Parietal lobe (tissue), 2 donors: ENCODE measurements around the gene C1QTNF12. TPM values are rescaled to one million over a fixed set of nuclear protein-coding genes. Genes with fewer than 3 reads are reported as not detected.

Experiments used
- small RNA-seq: library from RNA; depleted of rRNA; stranded (forward); fragments of <200 nt; gene quantifications from one replicate; pipeline ENCODE3, GENCODE V24; 2014; ENCODE audit warnings: low replicate concordance
- total RNA-seq: library from RNA; depleted of rRNA; stranded (reverse); fragments of >200 nt; gene quantifications from one replicate; pipeline ENCODE4 v1.2.3, GENCODE V29; 2014

The C1QTNF12 gene
- not detected for total RNA-seq

DNA sequence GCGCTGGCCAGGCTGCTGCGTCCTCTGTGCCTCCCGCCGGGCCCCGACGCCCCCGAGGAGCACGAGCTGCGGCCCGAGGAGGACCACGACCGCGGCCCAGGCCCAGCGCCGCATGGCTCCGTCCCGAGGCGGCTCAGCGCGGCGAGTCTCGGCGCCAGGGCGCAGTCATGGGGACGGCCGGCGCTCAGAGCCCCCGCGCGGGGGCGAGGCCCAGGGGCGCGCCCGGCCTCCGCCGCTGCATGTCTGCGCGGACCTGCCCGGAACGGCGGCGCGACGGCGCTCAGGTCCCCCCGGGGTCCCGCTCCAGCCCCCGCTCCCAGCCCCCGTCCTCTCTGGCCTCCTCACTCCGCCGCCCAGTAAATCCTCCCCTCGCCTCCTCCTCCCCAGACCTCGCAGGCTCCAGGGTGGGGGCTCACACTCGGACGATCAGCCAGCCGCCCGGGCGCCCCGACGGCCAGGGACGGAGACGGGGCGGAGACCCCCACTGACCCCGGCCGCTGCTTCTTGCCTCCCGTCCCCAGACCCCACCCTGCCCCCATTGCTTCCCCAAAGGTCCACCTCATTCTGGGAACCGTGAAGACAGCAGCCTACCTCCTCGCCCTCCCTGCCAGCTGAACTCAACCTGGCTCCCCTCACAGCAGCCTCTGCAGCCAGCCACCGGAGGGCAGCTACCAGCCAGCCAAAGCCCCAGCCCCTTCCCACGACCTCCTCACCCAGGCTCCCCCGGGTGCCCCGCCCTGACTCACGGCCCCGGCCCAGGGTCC, at the start of gene C1QTNF12:
TSS of gene C1QTNF12 (minus strand) at position 146 of the 764 bp plus-strand sequence. CDS start at position 114, 32 bp downstream.

DNA sequence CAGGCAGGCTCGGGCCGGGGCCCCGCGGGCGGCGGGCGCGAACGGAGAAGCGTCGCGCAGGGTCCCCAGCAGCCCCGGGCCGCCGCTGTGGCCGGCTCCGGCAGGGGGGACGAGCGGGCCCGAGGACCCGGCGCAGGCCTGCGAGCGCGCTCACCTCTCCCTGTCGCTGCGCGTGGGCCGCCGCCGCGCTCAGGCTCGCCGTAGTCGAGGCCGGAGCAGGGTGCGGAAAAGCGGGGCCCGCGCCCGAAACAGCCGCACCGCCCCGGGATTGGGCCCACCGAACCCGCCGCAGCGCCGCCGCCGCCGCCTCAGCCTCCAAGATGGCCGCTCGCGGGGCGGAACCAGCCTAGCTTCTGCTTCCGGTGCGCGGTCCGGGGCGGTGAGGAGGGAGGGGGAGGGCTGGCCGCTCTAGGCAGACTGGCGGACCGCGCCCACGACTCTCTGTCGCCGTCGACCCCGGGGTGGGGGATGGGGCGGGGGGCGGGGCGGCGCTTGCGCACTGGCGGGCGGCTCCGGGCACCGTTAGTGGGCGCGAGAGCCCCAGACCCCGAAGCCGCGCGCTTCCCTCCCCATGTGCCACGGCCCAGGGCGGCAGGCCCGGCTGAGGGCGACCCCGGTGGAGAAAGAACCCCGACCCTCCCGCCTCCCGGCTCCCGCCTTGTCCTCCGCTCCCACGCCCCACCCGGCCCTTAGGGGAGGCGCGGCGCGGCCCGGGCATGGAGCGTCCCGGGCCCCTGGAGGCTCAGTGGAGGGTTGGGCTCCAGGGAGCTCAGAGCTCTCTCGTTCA, 27.2 kb upstream of the C1QTNF12 start, which contains the start of gene UBE2J2:
TSS of gene UBE2J2 (minus strand) at position 343 of the 787 bp plus-strand sequence. CDS start 5,862 bp downstream, outside the sequence.

DNA sequence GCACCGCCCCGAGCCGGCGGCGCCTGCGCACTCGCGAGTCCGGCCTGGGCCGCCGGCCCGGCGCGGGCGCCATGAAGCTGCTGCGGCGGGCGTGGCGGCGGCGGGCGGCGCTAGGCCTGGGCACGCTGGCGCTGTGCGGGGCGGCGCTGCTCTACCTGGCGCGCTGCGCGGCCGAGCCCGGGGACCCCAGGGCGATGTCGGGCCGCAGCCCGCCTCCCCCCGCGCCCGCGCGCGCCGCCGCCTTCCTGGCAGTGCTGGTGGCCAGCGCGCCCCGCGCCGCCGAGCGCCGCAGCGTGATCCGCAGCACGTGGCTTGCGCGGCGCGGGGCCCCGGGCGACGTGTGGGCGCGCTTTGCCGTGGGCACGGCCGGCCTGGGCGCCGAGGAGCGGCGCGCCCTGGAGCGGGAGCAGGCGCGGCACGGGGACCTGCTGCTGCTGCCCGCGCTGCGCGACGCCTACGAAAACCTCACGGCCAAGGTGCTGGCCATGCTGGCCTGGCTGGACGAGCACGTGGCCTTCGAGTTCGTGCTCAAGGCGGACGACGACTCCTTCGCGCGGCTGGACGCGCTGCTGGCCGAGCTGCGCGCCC, 14.2 kb downstream of the C1QTNF12 start, which contains the start of gene B3GALT6:
TSS of gene B3GALT6 (plus strand) at position 30 of the 588 bp plus-strand sequence. CDS start at position 72, 42 bp downstream.

GRCh38 chr1:1231400-1232207, 14.9 kb downstream of the C1QTNF12 start, which contains the start of gene SDF4:
Gene SDF4 (minus strand): TSS chr1:1232001. CDS start chr1:1228772, 3,229 bp downstream.

GRCh38 chr1:1213345-1214265, 32.9 kb downstream of the C1QTNF12 start, which contains the start of gene TNFRSF4:
Gene TNFRSF4 (minus strand): TSS chr1:1214153. CDS start chr1:1214127, 26 bp downstream.

DNA sequence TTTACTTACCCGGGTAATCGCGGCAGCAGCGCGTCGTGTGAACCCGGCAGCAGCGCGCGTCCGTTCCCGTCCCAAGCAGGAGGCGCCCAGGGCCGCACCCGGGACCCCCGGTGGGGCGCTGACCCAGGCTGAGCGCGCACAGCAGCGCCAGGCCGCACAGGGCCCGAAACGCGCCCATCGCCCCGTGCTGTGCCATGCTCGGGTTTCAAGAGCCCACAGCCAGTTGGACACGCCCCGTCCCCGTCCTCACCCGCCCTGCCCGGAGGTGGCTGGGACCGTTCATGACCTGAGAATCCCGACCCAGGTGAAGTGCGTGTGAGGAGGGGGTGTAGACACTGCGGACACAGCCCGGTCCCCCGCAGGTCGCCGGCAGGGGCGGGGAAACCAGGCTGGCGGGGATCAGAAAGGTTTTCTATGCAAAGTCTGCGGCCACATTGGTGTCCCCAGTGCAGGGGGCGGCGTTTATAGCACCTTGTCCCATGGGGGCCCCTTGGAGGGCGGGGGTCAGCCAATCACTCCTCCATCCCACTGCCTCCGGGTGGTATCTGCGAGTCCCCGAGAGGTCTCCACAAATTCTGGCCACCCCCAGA, 40.1 kb downstream of the C1QTNF12 start, which contains the start of gene TNFRSF18:
TSS of gene TNFRSF18 (minus strand) at position 217 of the 590 bp plus-strand sequence. CDS start at position 196, 21 bp downstream.

Small RNA genes lying within 50 kb of the gene (small RNA-seq; reads per million reads assigned to genes)
- not detected for gene MIR6726

Other genes with a start within 250 kb of the C1QTNF12 start
- 24.7 TPM for gene HES4, start 246.6 kb downstream of the C1QTNF12 start, total RNA-seq
- gene ISG15, start 233.2 kb downstream of the C1QTNF12 start, total RNA-seq: 7.2 TPM
- 105 TPM for gene AGRN, start 226.6 kb downstream of the C1QTNF12 start, total RNA-seq
- not detected for gene RNF223, start 172.4 kb downstream of the C1QTNF12 start, total RNA-seq
- 16.9 TPM for gene C1orf159, start 130.6 kb downstream of the C1QTNF12 start, total RNA-seq
- gene TTLL10, start 72.8 kb downstream of the C1QTNF12 start, total RNA-seq: not detected
- not detected for gene TNFRSF18, start 40.1 kb downstream of the C1QTNF12 start, total RNA-seq
- gene TNFRSF4, start 32.6 kb downstream of the C1QTNF12 start, total RNA-seq: not detected
- 34.4 TPM for gene SDF4, start 14.7 kb downstream of the C1QTNF12 start, total RNA-seq
- gene B3GALT6, start 14.5 kb downstream of the C1QTNF12 start, total RNA-seq: 24.7 TPM
- 52.0 TPM for gene UBE2J2, start 27.1 kb upstream of the C1QTNF12 start, total RNA-seq
- gene SCNN1D, start 33.7 kb upstream of the C1QTNF12 start, total RNA-seq: 4.4 TPM
- 202 TPM for gene ACAP3, start 61.2 kb upstream of the C1QTNF12 start, total RNA-seq
- 10.0 TPM for gene PUSL1, start 61.9 kb upstream of the C1QTNF12 start, total RNA-seq
- gene INTS11, start 77.9 kb upstream of the C1QTNF12 start, total RNA-seq: 69.2 TPM
- gene CPTP, start 78.1 kb upstream of the C1QTNF12 start, total RNA-seq: 16.3 TPM
- gene TAS1R3, start 84.6 kb upstream of the C1QTNF12 start, total RNA-seq: 1.6 TPM
- 80.1 TPM for gene DVL1, start 102.7 kb upstream of the C1QTNF12 start, total RNA-seq
- gene MXRA8, start 111.8 kb upstream of the C1QTNF12 start, total RNA-seq: 9.1 TPM
- gene AURKAIP1, start 128.5 kb upstream of the C1QTNF12 start, total RNA-seq: 27.2 TPM
- gene CCNL2, start 152.6 kb upstream of the C1QTNF12 start, total RNA-seq: 262 TPM
- 49.5 TPM for gene MRPL20, start 160.6 kb upstream of the C1QTNF12 start, total RNA-seq
- gene ANKRD65, start 174.6 kb upstream of the C1QTNF12 start, total RNA-seq: 1.6 TPM
- gene VWA1, start 189.0 kb upstream of the C1QTNF12 start, total RNA-seq: 4.1 TPM
- not detected for gene ATAD3C, start 203.0 kb upstream of the C1QTNF12 start, total RNA-seq
- 22.5 TPM for gene ATAD3B, start 225.0 kb upstream of the C1QTNF12 start, total RNA-seq